WTC11 (cell line): ENCODE measurements around the gene ITGAX. TPM values are rescaled to one million over a fixed set of nuclear protein-coding genes. Genes with fewer than 3 reads are reported as not detected.

Source experiments
- ATAC-seq: fragments of 200-7000 bp; cut with Tn5 transposase; 2 replicates; pipeline ENCODE4 v1.10.0; 2021; ENCODE audit warnings: mild to moderate bottlenecking, moderate library complexity
- CTCF ChIA-PET: fragments of 300-600 bp; sonication (Branson Sonifier 250); formaldehyde crosslinking; loops from one replicate; lab custom pipeline; 2021; ENCODE audit warnings: antibody characterized with exemption; lab: Charles Lee
- POLR2A ChIA-PET: fragments of 350-600 bp; sonication (Branson Sonifier 250); formaldehyde crosslinking; loops from one replicate; lab custom pipeline; 2021; ENCODE audit warnings: antibody characterized with exemption; lab: Charles Lee
- DNase-seq: peaks from one replicate; pipeline ENCODE4 v3.0.0; 2021; ENCODE audit warnings: low spot score
- H3K27ac Mint-ChIP-seq: 2 replicates; pipeline ENCODE4 v1.8.0; 2021; ENCODE audit warnings: mixed read lengths
- H3K27me3 Mint-ChIP-seq: 2 replicates; pipeline ENCODE4 v1.8.0; 2021; ENCODE audit warnings: low read depth, mild to moderate bottlenecking, moderate library complexity, mixed read lengths
- H3K36me3 Mint-ChIP-seq: 2 replicates; pipeline ENCODE4 v1.8.0; 2021; ENCODE audit warnings: mixed read lengths
- H3K4me1 Mint-ChIP-seq: 2 replicates; pipeline ENCODE4 v1.8.0; 2022; ENCODE audit warnings: mixed read lengths
- H3K4me3 Mint-ChIP-seq: 2 replicates; pipeline ENCODE4 v1.8.0; 2021; ENCODE audit warnings: mild to moderate bottlenecking, moderate library complexity, mixed read lengths
- H3K9me3 Mint-ChIP-seq: 2 replicates; pipeline ENCODE4 v1.8.0; 2021; ENCODE audit warnings: mixed read lengths
- CREB1 ChIP-seq: sonication (generic); formaldehyde crosslinking; IDR thresholded peaks from 2 replicates; pipeline ENCODE4 v1.8.0; 2023; ENCODE audit warnings: mild to moderate bottlenecking, missing genetic modification reagents
- ETV6 ChIP-seq: sonication (generic); formaldehyde crosslinking; IDR thresholded peaks from 2 replicates; pipeline ENCODE4 v1.8.1; 2022; ENCODE audit warnings: mild to moderate bottlenecking, missing genetic modification reagents
- HMGA2 ChIP-seq: fragments of 250-450 bp; sonication (Bioruptor Pico); IDR thresholded peaks from 2 replicates; pipeline ENCODE4 v1.4.0; 2021; ENCODE audit warnings: mild to moderate bottlenecking, moderate library complexity
- JUN ChIP-seq: sonication (generic); formaldehyde crosslinking; IDR thresholded peaks from 2 replicates; pipeline ENCODE4 v1.8.0; 2023; ENCODE audit warnings: mild to moderate bottlenecking, missing genetic modification reagents
- KAT7 ChIP-seq: sonication (generic); formaldehyde crosslinking; IDR thresholded peaks from 2 replicates; pipeline ENCODE4 v1.8.1; 2023; ENCODE audit warnings: missing genetic modification reagents, mild to moderate bottlenecking, borderline replicate concordance
- NR2C2 ChIP-seq: sonication (generic); formaldehyde crosslinking; IDR thresholded peaks from 2 replicates; pipeline ENCODE4 v1.8.0; 2022; ENCODE audit warnings: mild to moderate bottlenecking, missing genetic modification reagents
- OVOL2 ChIP-seq: fragments of 250-450 bp; sonication (Bioruptor Pico); IDR thresholded peaks from 2 replicates; pipeline ENCODE4 v1.9.0; 2021; ENCODE audit warnings: mild to moderate bottlenecking, borderline replicate concordance
- RELA ChIP-seq: sonication (generic); formaldehyde crosslinking; IDR thresholded peaks from 2 replicates; pipeline ENCODE4 v1.8.1; 2022; ENCODE audit warnings: missing genetic modification reagents, mild to moderate bottlenecking, borderline replicate concordance
- SMAD4 ChIP-seq: sonication (generic); formaldehyde crosslinking; IDR thresholded peaks from 2 replicates; pipeline ENCODE4 v1.8.0; 2022; ENCODE audit warnings: mild to moderate bottlenecking, missing genetic modification reagents
- SP1 ChIP-seq: sonication (generic); formaldehyde crosslinking; conservative IDR thresholded peaks from 2 replicates; pipeline ENCODE4 v1.8.1; 2022; ENCODE audit warnings: missing genetic modification reagents
- ZNF121 ChIP-seq: sonication (generic); formaldehyde crosslinking; IDR thresholded peaks from 2 replicates; pipeline ENCODE4 v1.8.0; 2023; ENCODE audit warnings: missing genetic modification reagents
- ZNF219 ChIP-seq: sonication (generic); formaldehyde crosslinking; IDR thresholded peaks from 2 replicates; pipeline ENCODE4 v1.8.0; 2023; ENCODE audit warnings: missing genetic modification reagents, mild to moderate bottlenecking, borderline replicate concordance
- ZNF232 ChIP-seq: sonication (generic); formaldehyde crosslinking; IDR thresholded peaks from 2 replicates; pipeline ENCODE4 v1.8.0; 2022; ENCODE audit warnings: mild to moderate bottlenecking, missing genetic modification reagents
- ZNF263 ChIP-seq: sonication (generic); formaldehyde crosslinking; IDR thresholded peaks from 2 replicates; pipeline ENCODE4 v1.8.1; 2022; ENCODE audit warnings: low read depth, mild to moderate bottlenecking, moderate library complexity, missing genetic modification reagents
- ZNF317 ChIP-seq: sonication (generic); formaldehyde crosslinking; IDR thresholded peaks from 2 replicates; pipeline ENCODE4 v1.8.1; 2023; ENCODE audit warnings: low read depth, mild to moderate bottlenecking, moderate library complexity, missing genetic modification reagents, borderline replicate concordance
- total RNA-seq: library from RNA; stranded (reverse); gene quantifications from 3 replicates; pipeline ENCODE4 v1.2.3, GENCODE V29; 2021
- TF ChIP-seq, protein P1 (sequence below): fragments of 250-450 bp; sonication (Bioruptor Pico); IDR thresholded peaks from 2 replicates; pipeline ENCODE4 v1.9.0; 2021; ENCODE audit warnings: mild to moderate bottlenecking
- TF ChIP-seq, protein P2 (sequence below): sonication (generic); formaldehyde crosslinking; conservative IDR thresholded peaks from 2 replicates; pipeline ENCODE4 v1.8.1; 2022; ENCODE audit warnings: mild to moderate bottlenecking, missing genetic modification reagents
- TF ChIP-seq, protein P3 (sequence below): sonication (generic); formaldehyde crosslinking; IDR thresholded peaks from 2 replicates; pipeline ENCODE4 v1.8.1; 2022; ENCODE audit warnings: mild to moderate bottlenecking, moderate library complexity, missing genetic modification reagents
- TF ChIP-seq, protein P4 (sequence below): sonication (generic); formaldehyde crosslinking; IDR thresholded peaks from 2 replicates; pipeline ENCODE4 v1.8.0; 2023; ENCODE audit warnings: mild to moderate bottlenecking, missing genetic modification reagents
- TF ChIP-seq, protein P5 (sequence below): sonication (generic); formaldehyde crosslinking; IDR thresholded peaks from 2 replicates; pipeline ENCODE4 v1.8.0; 2022; ENCODE audit warnings: mild to moderate bottlenecking, missing genetic modification reagents
- TF ChIP-seq, protein P6 (sequence below): sonication (generic); formaldehyde crosslinking; IDR thresholded peaks from 2 replicates; pipeline ENCODE4 v1.8.1; 2023; ENCODE audit warnings: mild to moderate bottlenecking, missing genetic modification reagents, moderate library complexity
- TF ChIP-seq, protein P7 (sequence below): sonication (generic); formaldehyde crosslinking; IDR thresholded peaks from 2 replicates; pipeline ENCODE4 v1.8.1; 2022; ENCODE audit warnings: low read depth, mild to moderate bottlenecking, moderate library complexity, missing genetic modification reagents, borderline replicate concordance

ITGAX gene
- total RNA-seq, 1 experiment from 2014 or later: 0.33 TPM

DNA sequence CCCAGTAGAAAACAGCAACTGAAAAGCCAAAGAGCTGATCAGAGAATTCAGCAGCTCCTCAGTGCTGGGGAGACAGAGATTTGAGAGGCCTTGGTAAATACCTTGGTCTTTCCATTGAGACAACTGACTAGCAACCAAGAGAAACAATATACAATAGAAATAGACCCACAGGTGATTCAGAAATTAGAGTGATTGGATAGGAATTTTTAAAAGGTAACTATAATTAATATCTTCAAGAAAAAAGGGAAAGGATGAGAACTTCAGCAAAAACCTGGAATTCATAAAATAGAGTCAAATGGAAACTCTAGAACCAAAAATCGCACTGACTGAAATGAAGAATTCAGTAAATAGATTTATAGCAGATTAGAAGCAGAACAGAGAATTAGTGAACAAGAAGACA, 32.5 kb upstream of the ITGAX start:
- no peak overlapping the region for H3K27ac Mint-ChIP-seq
- DNase-seq: no peak
- CTCF ChIA-PET: no interaction called here
- POLR2A ChIA-PET: no interaction called here
- no peak for ATAC-seq
- H3K9me3 Mint-ChIP-seq: peaks cover 33% of the 10 kb centered on the region
- peaks cover under 1% of the 10 kb centered on the region for H3K4me1 Mint-ChIP-seq
- H3K27me3 Mint-ChIP-seq: peaks cover 20% of the 10 kb centered on the region
- TF ChIP-seq, protein P1, sequence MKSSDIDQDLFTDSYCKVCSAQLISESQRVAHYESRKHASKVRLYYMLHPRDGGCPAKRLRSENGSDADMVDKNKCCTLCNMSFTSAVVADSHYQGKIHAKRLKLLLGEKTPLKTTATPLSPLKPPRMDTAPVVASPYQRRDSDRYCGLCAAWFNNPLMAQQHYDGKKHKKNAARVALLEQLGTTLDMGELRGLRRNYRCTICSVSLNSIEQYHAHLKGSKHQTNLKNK: no peak
- TF ChIP-seq CREB1 (CRISPR knock-in tag) (no peak), OVOL2 (CRISPR knock-in tag) (no peak), RELA (CRISPR knock-in tag) (no peak), SP1 (CRISPR knock-in tag) (no peak), ETV6 (CRISPR knock-in tag) (no peak), ZNF219 (CRISPR knock-in tag) (no peak), ZNF263 (CRISPR knock-in tag) (no peak), ZNF121 (CRISPR knock-in tag) (no peak), SMAD4 (CRISPR knock-in tag) (no peak), NR2C2 (no peak), ZNF317 (CRISPR knock-in tag) (no peak), JUN (CRISPR knock-in tag) (no peak)
- TF ChIP-seq, protein P2, sequence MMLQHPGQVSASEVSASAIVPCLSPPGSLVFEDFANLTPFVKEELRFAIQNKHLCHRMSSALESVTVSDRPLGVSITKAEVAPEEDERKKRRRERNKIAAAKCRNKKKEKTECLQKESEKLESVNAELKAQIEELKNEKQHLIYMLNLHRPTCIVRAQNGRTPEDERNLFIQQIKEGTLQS (CRISPR knock-in tag): no peak
- TF ChIP-seq, protein P3, sequence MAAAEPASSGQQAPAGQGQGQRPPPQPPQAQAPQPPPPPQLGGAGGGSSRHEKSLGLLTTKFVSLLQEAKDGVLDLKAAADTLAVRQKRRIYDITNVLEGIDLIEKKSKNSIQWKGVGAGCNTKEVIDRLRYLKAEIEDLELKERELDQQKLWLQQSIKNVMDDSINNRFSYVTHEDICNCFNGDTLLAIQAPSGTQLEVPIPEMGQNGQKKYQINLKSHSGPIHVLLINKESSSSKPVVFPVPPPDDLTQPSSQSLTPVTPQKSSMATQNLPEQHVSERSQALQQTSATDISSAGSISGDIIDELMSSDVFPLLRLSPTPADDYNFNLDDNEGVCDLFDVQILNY: no peak
- H3K4me3 Mint-ChIP-seq: no peak overlapping the region
- H3K36me3 Mint-ChIP-seq: peaks cover 16% of the 10 kb centered on the region

DNA sequence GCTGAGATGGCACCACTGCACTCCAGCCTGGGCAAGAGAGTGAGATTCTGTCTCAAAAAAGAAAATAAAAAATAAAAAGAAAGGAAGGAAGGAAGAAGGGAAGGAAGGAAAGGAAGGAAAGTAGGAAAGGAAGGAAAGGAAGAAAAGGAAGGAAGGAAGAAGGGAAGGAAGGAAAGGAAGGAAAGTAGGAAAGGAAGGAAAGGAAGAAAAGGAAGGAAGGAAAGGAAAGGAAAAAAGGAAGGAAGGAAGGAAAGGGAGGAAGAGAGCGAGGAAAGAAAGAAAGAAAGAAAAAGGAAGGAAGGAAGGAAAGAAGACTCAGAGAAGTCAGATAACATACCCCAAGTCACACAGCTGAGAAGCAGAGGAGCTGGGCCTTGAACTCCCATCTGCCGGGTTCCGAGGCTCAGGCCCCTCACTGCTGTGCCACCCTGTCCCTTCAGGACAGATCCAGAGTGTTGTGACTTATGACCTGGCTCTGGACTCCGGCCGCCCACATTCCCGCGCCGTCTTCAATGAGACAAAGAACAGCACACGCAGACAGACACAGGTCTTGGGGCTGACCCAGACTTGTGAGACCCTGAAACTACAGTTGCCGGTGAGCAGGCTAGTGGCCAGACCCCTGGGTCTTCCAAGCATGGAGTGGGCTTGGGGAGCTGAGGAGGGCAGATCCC, 30.9 kb upstream of the ITGAX start:
- CTCF ChIA-PET: no interaction called here
- TF ChIP-seq, protein P2 (CRISPR knock-in tag): no peak
- TF ChIP-seq HMGA2 (CRISPR knock-in tag): no peak
- no peak for TF ChIP-seq NR2C2
- no peak for TF ChIP-seq OVOL2 (CRISPR knock-in tag)
- TF ChIP-seq ZNF232: no peak
- TF ChIP-seq, protein P4, sequence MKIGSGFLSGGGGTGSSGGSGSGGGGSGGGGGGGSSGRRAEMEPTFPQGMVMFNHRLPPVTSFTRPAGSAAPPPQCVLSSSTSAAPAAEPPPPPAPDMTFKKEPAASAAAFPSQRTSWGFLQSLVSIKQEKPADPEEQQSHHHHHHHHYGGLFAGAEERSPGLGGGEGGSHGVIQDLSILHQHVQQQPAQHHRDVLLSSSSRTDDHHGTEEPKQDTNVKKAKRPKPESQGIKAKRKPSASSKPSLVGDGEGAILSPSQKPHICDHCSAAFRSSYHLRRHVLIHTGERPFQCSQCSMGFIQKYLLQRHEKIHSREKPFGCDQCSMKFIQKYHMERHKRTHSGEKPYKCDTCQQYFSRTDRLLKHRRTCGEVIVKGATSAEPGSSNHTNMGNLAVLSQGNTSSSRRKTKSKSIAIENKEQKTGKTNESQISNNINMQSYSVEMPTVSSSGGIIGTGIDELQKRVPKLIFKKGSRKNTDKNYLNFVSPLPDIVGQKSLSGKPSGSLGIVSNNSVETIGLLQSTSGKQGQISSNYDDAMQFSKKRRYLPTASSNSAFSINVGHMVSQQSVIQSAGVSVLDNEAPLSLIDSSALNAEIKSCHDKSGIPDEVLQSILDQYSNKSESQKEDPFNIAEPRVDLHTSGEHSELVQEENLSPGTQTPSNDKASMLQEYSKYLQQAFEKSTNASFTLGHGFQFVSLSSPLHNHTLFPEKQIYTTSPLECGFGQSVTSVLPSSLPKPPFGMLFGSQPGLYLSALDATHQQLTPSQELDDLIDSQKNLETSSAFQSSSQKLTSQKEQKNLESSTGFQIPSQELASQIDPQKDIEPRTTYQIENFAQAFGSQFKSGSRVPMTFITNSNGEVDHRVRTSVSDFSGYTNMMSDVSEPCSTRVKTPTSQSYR (CRISPR knock-in tag): no peak
- TF ChIP-seq, protein P5, sequence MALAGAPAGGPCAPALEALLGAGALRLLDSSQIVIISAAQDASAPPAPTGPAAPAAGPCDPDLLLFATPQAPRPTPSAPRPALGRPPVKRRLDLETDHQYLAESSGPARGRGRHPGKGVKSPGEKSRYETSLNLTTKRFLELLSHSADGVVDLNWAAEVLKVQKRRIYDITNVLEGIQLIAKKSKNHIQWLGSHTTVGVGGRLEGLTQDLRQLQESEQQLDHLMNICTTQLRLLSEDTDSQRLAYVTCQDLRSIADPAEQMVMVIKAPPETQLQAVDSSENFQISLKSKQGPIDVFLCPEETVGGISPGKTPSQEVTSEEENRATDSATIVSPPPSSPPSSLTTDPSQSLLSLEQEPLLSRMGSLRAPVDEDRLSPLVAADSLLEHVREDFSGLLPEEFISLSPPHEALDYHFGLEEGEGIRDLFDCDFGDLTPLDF (CRISPR knock-in tag): no peak
- TF ChIP-seq, protein P6, sequence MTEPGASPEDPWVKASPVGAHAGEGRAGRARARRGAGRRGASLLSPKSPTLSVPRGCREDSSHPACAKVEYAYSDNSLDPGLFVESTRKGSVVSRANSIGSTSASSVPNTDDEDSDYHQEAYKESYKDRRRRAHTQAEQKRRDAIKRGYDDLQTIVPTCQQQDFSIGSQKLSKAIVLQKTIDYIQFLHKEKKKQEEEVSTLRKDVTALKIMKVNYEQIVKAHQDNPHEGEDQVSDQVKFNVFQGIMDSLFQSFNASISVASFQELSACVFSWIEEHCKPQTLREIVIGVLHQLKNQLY (CRISPR knock-in tag): no peak
- no peak for TF ChIP-seq KAT7 (CRISPR knock-in tag)
- TF ChIP-seq, protein P7, sequence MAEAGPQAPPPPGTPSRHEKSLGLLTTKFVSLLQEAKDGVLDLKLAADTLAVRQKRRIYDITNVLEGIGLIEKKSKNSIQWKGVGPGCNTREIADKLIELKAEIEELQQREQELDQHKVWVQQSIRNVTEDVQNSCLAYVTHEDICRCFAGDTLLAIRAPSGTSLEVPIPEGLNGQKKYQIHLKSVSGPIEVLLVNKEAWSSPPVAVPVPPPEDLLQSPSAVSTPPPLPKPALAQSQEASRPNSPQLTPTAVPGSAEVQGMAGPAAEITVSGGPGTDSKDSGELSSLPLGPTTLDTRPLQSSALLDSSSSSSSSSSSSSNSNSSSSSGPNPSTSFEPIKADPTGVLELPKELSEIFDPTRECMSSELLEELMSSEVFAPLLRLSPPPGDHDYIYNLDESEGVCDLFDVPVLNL (CRISPR knock-in tag): no peak

More for the DNA sequence above, 30.9 kb upstream of the ITGAX start:
- peaks cover 28% of the 10 kb centered on the region for H3K9me3 Mint-ChIP-seq
- no peak overlapping the region for H3K4me3 Mint-ChIP-seq
- peaks cover 9% of the 10 kb centered on the region for H3K4me1 Mint-ChIP-seq
- POLR2A ChIA-PET: interaction anchor here (0.5 kb wide), 1 partner anchor 79 kb away, joined by 7 read pairs; no protein-coding TSS in a partner anchor
- peaks cover 16% of the 10 kb centered on the region for H3K36me3 Mint-ChIP-seq
- H3K27ac Mint-ChIP-seq: no peak overlapping the region
- peaks cover 19% of the 10 kb centered on the region for H3K27me3 Mint-ChIP-seq
- ATAC-seq: no peak
- DNase-seq: no peak
